ENCODE results near the gene ADAMTS2. TPM values are rescaled to one million over a fixed set of nuclear protein-coding genes. Genes with fewer than 3 reads are reported as not detected.

ADAMTS2 gene
- total RNA-seq, 1 donor from 2014 or later = not detected

DNA sequence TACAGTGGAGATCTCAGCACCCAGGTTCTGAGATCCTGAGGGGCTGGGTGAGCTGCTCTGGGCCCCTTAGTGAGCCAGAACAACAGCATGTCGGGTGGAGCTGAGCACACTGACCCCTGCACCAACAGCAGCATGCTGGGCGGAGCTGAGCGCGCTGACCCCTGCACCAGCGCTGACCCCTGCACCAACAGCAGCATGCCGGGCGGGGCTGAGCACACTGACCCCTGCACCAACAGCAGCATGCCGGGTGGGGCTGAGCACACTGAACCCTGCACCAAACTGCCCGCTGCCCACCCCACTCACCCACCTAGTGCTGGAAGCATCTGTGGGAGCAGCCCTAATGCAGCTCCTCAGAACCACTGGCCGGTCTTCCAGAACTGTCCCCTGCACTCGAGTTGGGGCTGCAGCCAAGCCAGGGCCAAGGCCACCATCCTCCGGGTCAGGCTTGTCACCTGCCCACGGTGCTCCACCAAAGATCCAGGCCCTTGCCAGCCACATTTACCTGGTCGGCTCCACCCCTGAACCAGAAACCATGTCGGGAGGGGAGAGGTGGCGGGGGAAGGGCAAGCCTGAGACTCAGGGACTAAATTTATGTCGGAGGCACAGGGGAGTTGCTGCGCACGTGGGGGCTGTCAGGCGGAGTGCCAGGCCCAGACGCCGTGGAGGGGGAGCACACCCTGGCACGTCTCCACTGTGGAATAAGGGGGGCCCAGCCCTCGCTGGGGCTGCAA lies 80.3 kb downstream of the ADAMTS2 start:
- H3K36me3 Mint-ChIP-seq (ENCODE audit: low read depth) = no peaks in the 10 kb centered on the region
- DNase-seq (peak; percentile 8), ATAC-seq (ENCODE audit: low read depth) (no peak)
- CTCF ChIA-PET = no interaction called here
- no peak overlapping the region for H3K4me3 Mint-ChIP-seq
- H3K27ac Mint-ChIP-seq = no peak overlapping the region
- H3K9me3 Mint-ChIP-seq = no peaks in the 10 kb centered on the region
- no peaks in the 10 kb centered on the region for H3K27me3 Mint-ChIP-seq
- POLR2A ChIA-PET = no interaction called here
- no peaks in the 10 kb centered on the region for H3K4me1 Mint-ChIP-seq
- intact Hi-C loops (cut with micrococcal nuclease) = no loop called here
- no peak for TF ChIP-seq CTCF (IDR thresholded peaks at IDR 0.05)

- intact Hi-C loops (cut with micrococcal nuclease) = no loop called here
- H3K9me3 Mint-ChIP-seq = no peaks in the 10 kb centered on the region
- no peak overlapping the region for H3K27ac Mint-ChIP-seq
- no peaks in the 10 kb centered on the region for H3K36me3 Mint-ChIP-seq (ENCODE audit: low read depth)
- DNase-seq = no peak
- ChIA-PET CTCF (no interaction called here), POLR2A (no interaction called here)
- no peaks in the 10 kb centered on the region for H3K4me1 Mint-ChIP-seq
- no peaks in the 10 kb centered on the region for H3K27me3 Mint-ChIP-seq
- no peak for ATAC-seq (ENCODE audit: low read depth)
- no peak overlapping the region for H3K4me3 Mint-ChIP-seq
- no peak for TF ChIP-seq CTCF (IDR thresholded peaks at IDR 0.05)
Observed at GRCh38 chr5:179264053-179264782, 81.0 kb downstream of the ADAMTS2 start.

GRCh38 chr5:179263391-179264052 lies 81.7 kb downstream of the ADAMTS2 start:
- Mint-ChIP-seq H3K27me3 (no peaks in the 10 kb centered on the region), H3K9me3 (no peaks in the 10 kb centered on the region), H3K36me3 (ENCODE audit: low read depth) (no peaks in the 10 kb centered on the region), H3K4me3 (no peak overlapping the region), H3K4me1 (no peaks in the 10 kb centered on the region), H3K27ac (no peak overlapping the region)
- intact Hi-C loops (cut with micrococcal nuclease) = no loop called here
- ChIA-PET CTCF (no interaction called here), POLR2A (no interaction called here)
- ATAC-seq (ENCODE audit: low read depth) = no peak
- peak; percentile 0 for DNase-seq
- TF ChIP-seq CTCF (IDR thresholded peaks at IDR 0.05) = no peak

DNA sequence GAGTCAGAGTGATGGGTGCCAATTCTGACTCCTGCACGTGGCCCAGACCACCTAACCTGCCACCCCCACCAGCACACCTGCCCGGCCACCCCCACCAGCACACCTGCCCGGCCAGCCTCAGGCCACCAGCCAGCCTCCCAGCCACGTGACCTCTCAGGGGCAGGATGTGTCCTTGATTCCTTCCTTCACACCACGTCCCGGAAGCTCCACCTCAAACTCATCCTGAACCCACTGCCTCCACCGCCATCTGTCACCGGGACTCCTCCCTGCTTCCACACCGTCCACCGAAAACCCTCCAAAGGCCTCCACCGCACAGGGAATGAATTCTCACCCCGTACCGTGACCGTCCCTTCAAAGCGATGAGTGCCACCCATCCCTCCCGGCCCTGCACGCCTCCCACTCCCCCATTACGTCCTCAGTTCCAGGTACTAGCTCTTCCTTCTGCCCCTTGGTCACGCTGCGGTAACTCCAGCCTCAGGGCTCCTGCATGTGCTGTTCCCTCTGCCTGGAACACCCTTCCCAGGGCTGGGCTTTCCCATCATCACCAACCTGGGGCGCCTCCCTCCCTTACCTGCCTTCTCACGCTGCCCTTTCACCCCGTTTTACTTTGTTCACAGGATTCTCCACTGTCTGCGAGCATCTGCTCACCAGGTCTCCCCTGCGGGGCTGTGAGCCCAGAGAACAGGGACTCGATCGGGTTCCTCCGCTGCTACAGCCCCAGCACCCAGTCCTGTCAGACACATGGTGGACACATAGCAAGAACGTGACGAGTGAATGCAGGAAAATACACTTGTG lies 82.9 kb downstream of the ADAMTS2 start:
- Mint-ChIP-seq H3K4me1 (no peaks in the 10 kb centered on the region), H3K36me3 (ENCODE audit: low read depth) (no peaks in the 10 kb centered on the region), H3K4me3 (no peak overlapping the region), H3K27ac (no peak overlapping the region), H3K9me3 (no peaks in the 10 kb centered on the region), H3K27me3 (no peaks in the 10 kb centered on the region)
- peak; percentile 6 for DNase-seq
- no peak for TF ChIP-seq CTCF (IDR thresholded peaks at IDR 0.05)
- ATAC-seq (ENCODE audit: low read depth) = no peak
- ChIA-PET POLR2A (no interaction called here), CTCF (no interaction called here)
- intact Hi-C loops (cut with micrococcal nuclease) = no loop called here

Data from activated B cell treated with CpG ODN at 0.5 μM for 24 hours (primary cell).